Activated gamma-delta T cell treated with Interleukin-2 at 50 U/mL for 16 hours (primary cell): Measurements from ENCODE around the gene BDP1.
"Not testable (repeated sequence)": the region's sequence is repeated elsewhere in the genome, so short reads cannot be mapped to it uniquely, and the experiment has no call there.

Experiments used
- DNase-seq: peaks from one replicate; pipeline ENCODE4 v3.0.0-alpha.2; 2020

BDP1 gene

GRCh38 chr5:71569748-71570509, 114.5 kb downstream of the BDP1 start:
- DNase-seq: no peak

- DNase-seq: not testable (repeated sequence)
Observed at GRCh38 chr5:71571811-71572210, 116.4 kb downstream of the BDP1 start.

- DNase-seq: no peak
Observed at GRCh38 chr5:71573591-71573990, 118.1 kb downstream of the BDP1 start.

- not testable (repeated sequence) for DNase-seq
Observed at GRCh38 chr5:71575588-71575987, 120.1 kb downstream of the BDP1 start.

GRCh38 chr5:71576241-71576640, 120.8 kb downstream of the BDP1 start:
- no peak for DNase-seq

- not testable (repeated sequence) for DNase-seq
Observed at GRCh38 chr5:71577839-71578238, 122.4 kb downstream of the BDP1 start.

- DNase-seq: no peak
Observed at GRCh38 chr5:71582945-71583584, 127.6 kb downstream of the BDP1 start.

- DNase-seq: no peak
Observed at GRCh38 chr5:71586052-71586940, 130.8 kb downstream of the BDP1 start.

- peak; percentile 95 for DNase-seq
Observed at GRCh38 chr5:71586941-71587765, 131.7 kb downstream of the BDP1 start, which contains the start of gene MCCC2. TSS of gene MCCC2 (plus strand) at chr5:71587340. CDS start at chr5:71587426, 86 bp downstream.

GRCh38 chr5:71587766-71588532, 132.5 kb downstream of the BDP1 start:
- no peak for DNase-seq

- DNase-seq: no peak
Observed at GRCh38 chr5:71588533-71588885, 133.1 kb downstream of the BDP1 start.

GRCh38 chr5:71589903-71590302, 134.5 kb downstream of the BDP1 start:
- DNase-seq: no peak

GRCh38 chr5:71591100-71591499, 135.6 kb downstream of the BDP1 start:
- no peak for DNase-seq

- no peak for DNase-seq
Observed at GRCh38 chr5:71596169-71596568, 140.7 kb downstream of the BDP1 start.

GRCh38 chr5:71597001-71597400, 141.6 kb downstream of the BDP1 start:
- no peak for DNase-seq

GRCh38 chr5:71600783-71601182, 145.3 kb downstream of the BDP1 start:
- DNase-seq: no peak

- DNase-seq: peak; percentile 75
Observed at GRCh38 chr5:71601222-71602026, 146.0 kb downstream of the BDP1 start.

- peak; percentile 16 for DNase-seq
Observed at GRCh38 chr5:71609916-71610315, 154.5 kb downstream of the BDP1 start.

GRCh38 chr5:71615809-71616208, 160.4 kb downstream of the BDP1 start:
- DNase-seq: no peak
